Type B pancreatic cell (in vitro differentiated cells): ENCODE results near the gene RALY. TPM values are rescaled to one million over a fixed set of nuclear protein-coding genes. Genes with fewer than 3 reads are reported as not detected.
A peak's percentile ranks its signal among the peaks of the same experiment; 100 is the strongest.

Experiments
- DNase-seq: peaks from one replicate; pipeline ENCODE4 v3.0.0; 2021; ENCODE audit warnings: mixed read lengths; ENCODE audit not compliant: unreplicated experiment; ENCODE audit errors: extremely low spot score
- H3K27ac Mint-ChIP-seq: 2 replicates; pipeline ENCODE4 v1.8.0; 2021; ENCODE audit warnings: mild to moderate bottlenecking, mixed read lengths
- H3K27me3 Mint-ChIP-seq: 2 replicates; pipeline ENCODE4 v1.8.0; 2021; ENCODE audit warnings: mixed read lengths
- H3K36me3 Mint-ChIP-seq: 2 replicates; pipeline ENCODE4 v1.8.0; 2021; ENCODE audit warnings: mixed read lengths
- H3K4me1 Mint-ChIP-seq: one replicate; pipeline ENCODE4 v1.8.0; 2021; ENCODE audit warnings: mixed read lengths; ENCODE audit not compliant: unreplicated experiment
- H3K4me3 Mint-ChIP-seq: 2 replicates; pipeline ENCODE4 v1.8.0; 2021; ENCODE audit warnings: mild to moderate bottlenecking, mixed read lengths
- H3K9me3 Mint-ChIP-seq: 2 replicates; pipeline ENCODE4 v1.8.0; 2021; ENCODE audit warnings: mixed read lengths
- CTCF ChIP-seq: fragments of 200-600 bp; sonication (generic); conservative IDR thresholded peaks from 2 replicates; pipeline ENCODE4 v1.5.0; 2021; ENCODE audit warnings: antibody characterized with exemption, mild to moderate bottlenecking
- total RNA-seq: library from RNA; stranded (reverse); gene quantifications from 2 replicates; pipeline ENCODE4 v1.2.1, GENCODE V29; 2021; ENCODE audit warnings: low replicate concordance

RALY gene
- total RNA-seq, 1 donor from 2014 or later, result 215 TPM

GRCh38 chr20:34066476-34067090 is 72.9 kb downstream of the RALY start:
- Mint-ChIP-seq H3K27me3 (no peaks in the 10 kb centered on the region), H3K4me3 (no peak overlapping the region), H3K4me1 (peaks cover 49% of the 10 kb centered on the region), H3K9me3 (no peaks in the 10 kb centered on the region), H3K36me3 (peaks cover 13% of the 10 kb centered on the region), H3K27ac (no peak overlapping the region)
- TF ChIP-seq CTCF, result no peak
- no peak for DNase-seq

GRCh38 chr20:34068001-34068400 is 74.3 kb downstream of the RALY start:
- Mint-ChIP-seq H3K4me3 (no peak overlapping the region), H3K27ac (peak overlapping the region; percentile 5), H3K36me3 (peaks cover 14% of the 10 kb centered on the region), H3K4me1 (peaks cover 36% of the 10 kb centered on the region), H3K9me3 (no peaks in the 10 kb centered on the region), H3K27me3 (no peaks in the 10 kb centered on the region)
- TF ChIP-seq CTCF, result no peak
- no peak for DNase-seq

GRCh38 chr20:34069341-34070078 is 75.8 kb downstream of the RALY start:
- no peaks in the 10 kb centered on the region for H3K9me3 Mint-ChIP-seq
- peak; percentile 98 for TF ChIP-seq CTCF
- peaks cover 42% of the 10 kb centered on the region for H3K4me1 Mint-ChIP-seq

GRCh38 chr20:34070079-34070439 is 76.3 kb downstream of the RALY start:
- Mint-ChIP-seq H3K4me1 (peaks cover 38% of the 10 kb centered on the region), H3K27ac (peak overlapping the region; percentile 83), H3K36me3 (peaks cover 18% of the 10 kb centered on the region), H3K4me3 (no peak overlapping the region), H3K9me3 (no peaks in the 10 kb centered on the region), H3K27me3 (no peaks in the 10 kb centered on the region)
- no peak for DNase-seq
- peak; percentile 47 for TF ChIP-seq CTCF

More at GRCh38 chr20:34069341-34070078, 75.8 kb downstream of the RALY start:
- Mint-ChIP-seq H3K27ac (peak overlapping the region; percentile 83), H3K4me3 (no peak overlapping the region), H3K36me3 (peaks cover 21% of the 10 kb centered on the region), H3K27me3 (no peaks in the 10 kb centered on the region)
- DNase-seq, result peak; percentile 82

GRCh38 chr20:34070859-34071258 is 77.1 kb downstream of the RALY start:
- no peak for DNase-seq
- peaks cover 13% of the 10 kb centered on the region for H3K36me3 Mint-ChIP-seq
- H3K9me3 Mint-ChIP-seq, result no peaks in the 10 kb centered on the region
- no peak overlapping the region for H3K27ac Mint-ChIP-seq
- H3K27me3 Mint-ChIP-seq, result no peaks in the 10 kb centered on the region
- TF ChIP-seq CTCF, result no peak
- H3K4me3 Mint-ChIP-seq, result no peak overlapping the region
- H3K4me1 Mint-ChIP-seq, result peaks cover 32% of the 10 kb centered on the region
